NCI-H1436 treated with DMSO at 0.1 percent for 48 hours (cell line): ENCODE results near the gene OTP.

ENCODE experiments used
- DNase-seq: peaks from one replicate; lab custom pipeline; 2025; lab: John Stamatoyannopoulos, UW

OTP gene

DNA sequence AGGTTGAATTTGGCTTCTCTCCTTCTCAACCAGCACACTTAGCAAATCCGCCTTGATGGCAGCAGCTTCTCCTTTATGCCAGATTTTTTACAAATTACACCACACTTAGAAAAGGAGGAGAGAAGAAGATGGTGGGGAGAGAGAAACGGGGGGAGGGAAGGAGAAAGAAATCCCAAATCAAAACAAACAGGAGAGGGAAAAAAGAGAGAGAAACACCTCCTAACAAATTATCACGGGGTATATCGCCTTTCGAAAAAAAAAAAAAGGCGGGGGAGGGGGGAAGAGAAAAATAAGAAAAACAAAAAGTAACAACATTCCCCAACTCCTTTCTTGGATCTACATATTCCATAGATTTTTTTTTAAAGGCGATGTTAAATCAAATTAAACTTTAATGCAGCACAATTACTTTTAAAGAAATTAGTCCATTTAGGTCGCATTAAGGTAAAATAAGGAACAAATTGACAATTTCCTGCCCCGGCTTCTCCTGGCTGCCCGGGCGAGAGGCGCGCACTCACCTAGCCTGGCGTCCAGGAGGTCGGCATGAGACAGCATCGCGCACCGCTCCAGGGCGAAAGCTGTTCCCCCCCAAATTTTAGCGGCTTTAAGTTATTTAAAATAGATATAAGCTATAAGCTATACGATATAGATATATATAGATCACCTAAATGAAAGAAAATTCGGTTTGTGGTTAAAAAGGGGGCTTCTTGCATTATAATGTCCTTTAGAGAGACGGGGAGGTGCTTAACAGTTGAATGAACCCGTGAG, at the start of gene OTP:
Gene OTP (minus strand): TSS at position 716 of the 765 bp plus-strand sequence. CDS start 164 bp downstream, at position 552.
- no peak for DNase-seq

- no peak for DNase-seq
These were observed 44.7 kb upstream of the OTP start for GRCh38 chr5:77683171-77683732.

DNA sequence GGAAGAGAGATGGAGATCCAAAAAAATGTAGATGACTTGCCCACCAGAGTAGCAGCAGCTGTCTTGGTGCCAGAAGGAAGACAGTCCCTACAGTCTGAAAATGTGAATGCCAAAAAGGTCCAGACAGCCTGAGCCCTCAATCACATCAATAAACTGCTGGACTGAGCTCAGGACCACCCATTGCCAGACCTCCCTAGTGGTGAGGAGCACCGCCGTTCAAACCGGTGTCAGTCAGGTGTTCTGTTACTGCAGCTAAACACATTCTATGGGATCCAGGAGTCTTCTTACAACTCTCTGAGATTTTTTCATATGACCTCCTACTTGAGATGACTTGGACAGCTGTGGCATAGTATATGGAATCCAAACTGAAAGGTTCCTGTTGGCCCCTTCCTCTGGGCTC, 32.0 kb upstream of the OTP start:
- no peak for DNase-seq

- no peak for DNase-seq
These were observed 31.2 kb upstream of the OTP start for GRCh38 chr5:77669677-77670076.

DNA sequence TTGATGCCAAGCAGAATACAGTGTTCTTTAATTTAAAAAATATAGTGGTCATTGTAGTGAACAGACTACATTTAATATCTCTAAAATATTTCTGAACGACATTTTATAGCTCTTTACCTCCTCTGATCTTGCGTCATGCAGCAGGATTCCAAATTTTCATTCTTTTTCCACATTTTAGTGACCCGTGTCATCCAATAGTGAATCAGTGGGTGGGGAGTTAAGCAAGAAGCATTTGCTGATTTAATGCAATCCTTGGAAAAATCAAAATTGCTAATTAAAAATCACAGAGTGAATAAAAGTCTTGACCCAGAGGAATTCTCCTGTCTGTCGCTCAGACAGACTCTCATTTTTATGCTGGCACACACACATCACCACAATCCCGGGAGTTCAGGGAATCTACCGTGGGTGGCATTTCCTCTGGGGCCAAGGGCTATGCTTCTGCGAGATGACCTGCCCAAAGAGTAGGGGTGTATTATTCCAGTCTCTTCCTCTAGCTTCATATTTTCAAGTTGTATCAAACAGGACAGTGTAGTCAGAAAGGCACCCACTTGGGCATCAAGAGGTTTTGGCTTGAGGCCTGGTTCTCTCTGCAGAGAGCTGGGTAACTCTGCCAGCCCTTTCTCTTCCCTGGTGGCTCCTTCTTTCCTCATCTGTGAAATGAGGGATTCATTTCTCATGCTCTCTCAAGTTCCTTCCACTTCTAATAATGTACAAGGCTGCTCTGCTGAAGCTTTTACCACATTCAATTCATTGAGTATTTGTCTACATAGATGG, 24.8 kb upstream of the OTP start:
- no peak for DNase-seq

DNA sequence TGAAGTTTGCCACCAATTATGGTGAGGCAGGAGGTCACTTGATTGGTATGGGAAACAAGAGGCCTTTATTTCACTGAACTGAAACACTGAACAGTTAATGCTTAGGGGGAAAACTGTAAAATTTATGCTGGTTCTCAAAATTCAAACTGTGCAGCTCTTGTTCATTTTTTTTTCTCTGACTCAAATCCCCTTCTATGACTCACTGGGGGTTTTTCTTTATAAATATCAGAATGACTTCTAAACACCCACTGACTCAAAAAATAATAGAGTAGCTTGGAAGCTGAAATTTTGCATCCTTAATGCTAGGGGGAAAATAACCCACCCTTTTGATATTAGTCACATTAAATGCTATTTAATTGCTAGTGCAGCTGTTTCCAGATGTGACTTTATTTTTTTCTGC, 24.1 kb upstream of the OTP start:
- no peak for DNase-seq

DNA sequence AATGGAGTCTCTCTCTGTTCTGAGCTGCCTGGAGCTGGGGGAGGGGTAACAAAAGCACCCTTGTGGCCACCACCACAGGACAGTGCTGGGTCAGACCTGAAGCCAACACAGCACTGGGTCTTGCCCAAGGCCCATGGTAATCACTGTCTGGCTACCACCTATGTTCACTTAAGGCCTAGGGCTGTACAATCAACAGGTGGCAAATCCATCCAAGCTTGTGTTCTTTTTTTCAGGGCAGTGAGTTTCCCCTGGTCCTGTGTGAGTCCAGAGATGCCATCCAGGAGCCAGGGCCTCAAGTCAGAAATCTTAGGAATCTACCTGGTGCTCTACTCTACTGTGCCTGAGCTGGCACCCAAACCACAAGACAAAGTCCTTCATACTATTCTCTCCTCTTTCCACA, 20.1 kb upstream of the OTP start:
- no peak for DNase-seq

GRCh38 chr5:77651343-77651742, 12.8 kb upstream of the OTP start:
- no peak for DNase-seq

- no peak for DNase-seq
These were observed 12.2 kb upstream of the OTP start for GRCh38 chr5:77650686-77651085.

- DNase-seq: no peak
These were observed 11.3 kb upstream of the OTP start for GRCh38 chr5:77649776-77650175.

DNA sequence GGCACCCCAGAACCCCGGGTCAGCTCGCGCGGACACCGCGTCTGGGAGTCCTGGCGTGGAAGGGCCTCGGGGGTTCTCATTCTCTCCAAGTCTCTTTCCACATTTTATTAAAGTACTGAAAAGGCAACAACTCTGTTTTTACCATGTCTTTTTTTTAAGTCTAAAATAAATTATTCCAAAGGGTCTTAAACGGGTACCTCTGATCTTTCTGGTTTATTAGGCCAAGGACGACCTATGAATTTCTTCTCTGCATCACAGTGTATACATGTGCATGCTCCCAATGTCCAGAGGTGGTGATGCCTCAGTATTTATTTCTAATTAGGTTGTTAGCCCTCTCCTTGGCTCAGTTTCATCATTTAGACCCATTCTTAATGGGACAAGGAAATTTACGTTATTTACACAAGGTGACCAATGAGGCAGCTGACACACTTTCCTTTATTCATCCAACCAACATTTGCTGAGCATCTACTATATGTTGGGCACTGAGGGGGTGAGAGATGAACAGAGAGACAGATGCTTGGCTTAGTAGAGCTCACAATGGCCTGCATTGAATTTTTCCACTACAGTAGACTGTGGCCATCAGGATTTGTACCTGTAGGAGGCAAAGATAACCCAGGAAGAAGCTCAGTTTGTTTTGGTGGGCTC, 7.6 kb upstream of the OTP start:
- DNase-seq: no peak

DNA sequence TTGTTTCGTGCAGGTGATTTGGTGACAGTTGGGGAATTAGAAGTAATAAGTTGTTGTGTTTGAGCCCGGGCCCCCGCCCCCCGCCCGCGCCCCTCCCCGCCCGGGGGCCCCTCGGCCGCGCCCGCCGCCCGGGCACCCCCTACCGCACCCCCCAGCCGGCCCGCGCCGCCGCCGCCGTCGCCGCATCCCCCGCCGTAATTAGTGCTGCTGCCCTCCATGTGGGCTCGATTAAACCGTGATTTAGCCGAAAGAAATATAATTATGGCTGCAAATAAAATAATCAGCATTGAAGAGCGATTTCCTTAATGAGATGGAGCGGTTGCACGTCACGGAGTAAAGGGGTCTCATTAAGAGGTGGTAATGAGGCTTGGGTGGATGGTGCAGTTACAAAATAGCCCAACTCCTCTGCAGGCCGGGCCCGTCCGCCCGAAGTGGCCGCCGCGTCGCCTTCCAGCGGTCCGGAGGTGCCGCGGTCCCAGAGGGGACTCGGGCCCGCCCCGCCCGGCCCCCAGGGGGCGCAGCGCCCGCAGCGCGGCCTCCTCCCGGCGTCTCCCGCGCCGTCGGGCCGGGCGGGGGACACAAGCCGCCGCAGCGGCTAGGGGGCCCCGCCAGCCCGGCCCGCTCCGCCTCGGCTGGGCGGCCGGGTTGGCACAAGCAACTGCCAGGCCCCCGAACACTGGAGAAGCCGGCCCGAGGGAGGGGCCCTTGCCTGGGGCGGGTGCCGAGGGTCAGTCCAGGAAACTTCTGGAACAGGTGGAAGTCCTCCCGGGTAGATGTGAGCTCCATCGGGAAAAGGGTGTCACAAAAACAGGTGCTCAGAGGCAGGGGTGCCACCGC, 6.9 kb upstream of the OTP start:
- no peak for DNase-seq

GRCh38 chr5:77644371-77645157, 6.1 kb upstream of the OTP start:
- no peak for DNase-seq

GRCh38 chr5:77643654-77644370, 5.3 kb upstream of the OTP start:
- no peak for DNase-seq

GRCh38 chr5:77642738-77643653, 4.5 kb upstream of the OTP start:
- no peak for DNase-seq

DNA sequence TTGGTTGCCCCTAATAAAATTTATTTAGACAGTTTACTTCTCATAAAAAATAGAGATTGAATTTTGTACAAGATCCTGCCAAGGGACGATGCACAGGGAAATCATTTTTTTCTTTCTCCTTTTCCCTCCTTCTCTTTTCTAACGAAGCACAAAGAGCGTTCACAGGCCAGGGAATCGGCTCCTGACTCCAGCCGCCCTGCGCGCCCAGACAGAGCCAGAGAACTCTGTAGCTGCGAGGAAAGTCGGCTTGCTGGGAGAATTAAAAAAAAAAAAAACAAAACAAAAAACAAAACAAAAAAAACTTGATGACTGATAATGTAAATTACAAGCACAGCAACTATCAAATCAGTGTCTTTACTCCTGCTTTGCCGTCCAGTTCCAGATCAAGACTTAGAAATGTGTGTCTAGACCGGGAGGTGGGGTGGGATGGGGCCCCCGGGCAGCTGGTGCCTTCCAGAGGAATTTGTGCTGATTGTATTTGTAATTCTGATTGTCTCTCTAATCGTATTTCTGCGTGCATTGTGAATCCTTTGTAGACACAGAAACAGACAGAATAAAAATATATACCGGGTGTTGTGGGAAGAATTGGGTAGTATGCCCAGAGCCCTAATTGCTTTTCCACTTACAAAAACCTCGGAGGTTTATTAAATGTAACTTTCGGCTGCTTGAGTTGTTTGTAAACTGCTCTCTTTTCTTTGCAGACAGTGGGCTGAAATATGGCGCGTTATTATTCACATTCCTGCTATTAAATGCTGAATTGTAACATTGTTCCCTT, 3.6 kb upstream of the OTP start:
- no peak for DNase-seq

DNA sequence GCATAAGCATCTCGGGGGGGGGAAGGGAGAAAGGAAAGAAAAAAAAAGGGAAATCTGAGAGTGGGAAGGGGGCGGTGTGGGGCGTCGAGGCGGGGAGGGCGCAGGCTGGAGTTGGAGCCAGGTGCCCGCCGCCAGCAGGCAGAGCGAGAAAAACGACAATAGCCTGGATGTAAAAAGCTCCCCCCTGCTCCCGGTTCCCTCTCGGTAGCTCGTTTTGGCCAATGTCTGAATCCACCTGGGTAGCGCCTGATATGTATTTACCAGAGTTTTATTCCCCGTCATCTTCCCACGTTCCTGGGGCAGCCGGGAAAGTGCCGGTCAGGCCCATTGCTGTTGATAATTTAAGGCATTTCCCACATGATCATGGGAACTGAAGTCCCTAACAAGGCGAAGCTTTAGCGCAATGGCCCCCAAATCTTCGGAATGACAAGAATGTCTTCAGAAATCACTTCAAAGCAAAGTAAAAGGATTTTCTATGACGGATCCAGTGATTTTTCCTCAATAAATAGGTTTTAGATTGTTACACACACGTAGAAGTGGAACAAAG, 3.0 kb upstream of the OTP start:
- no peak for DNase-seq
